Middle frontal gyrus (tissue), 1 donor: ENCODE results near the gene FOXJ2.
"Not testable (repeated sequence)": the region's sequence is repeated elsewhere in the genome, so short reads cannot be mapped to it uniquely, and the experiment has no call there.

Experiments used
- DNase-seq: peaks from one replicate; pipeline ENCODE4 v3.0.0-alpha.2; 2015; ENCODE audit warnings: low spot score; ENCODE audit errors: extremely low spot score

The FOXJ2 gene

GRCh38 chr12:8064131-8064530 lies 31.6 kb downstream of the FOXJ2 start:
- no peak for DNase-seq

- no peak for DNase-seq
Observed at GRCh38 chr12:8065991-8066594, 33.6 kb downstream of the FOXJ2 start, which contains the start of gene C3AR1. TSS of gene C3AR1 (minus strand) at chr12:8066359. CDS start at chr12:8060185, 6,174 bp downstream.

GRCh38 chr12:8069582-8069981 lies 37.1 kb downstream of the FOXJ2 start:
- DNase-seq: no peak

- DNase-seq: not testable (repeated sequence)
Observed at GRCh38 chr12:8071820-8072219, 39.3 kb downstream of the FOXJ2 start.

- DNase-seq: no peak
Observed at GRCh38 chr12:8075935-8076334, 43.4 kb downstream of the FOXJ2 start.

- DNase-seq: no peak
Observed at GRCh38 chr12:8076366-8076765, 43.9 kb downstream of the FOXJ2 start.

GRCh38 chr12:8077207-8077606 lies 44.7 kb downstream of the FOXJ2 start:
- DNase-seq: no peak

GRCh38 chr12:8078398-8078797 lies 45.9 kb downstream of the FOXJ2 start:
- no peak for DNase-seq

GRCh38 chr12:8078916-8079315 lies 46.4 kb downstream of the FOXJ2 start:
- DNase-seq: no peak

- DNase-seq: no peak
Observed at GRCh38 chr12:8080120-8080519, 47.6 kb downstream of the FOXJ2 start.

GRCh38 chr12:8081251-8081920 lies 48.9 kb downstream of the FOXJ2 start:
- no peak for DNase-seq

- no peak for DNase-seq
Observed at GRCh38 chr12:8082808-8083100, 50.2 kb downstream of the FOXJ2 start.

- DNase-seq: not testable (repeated sequence)
Observed at GRCh38 chr12:8084351-8084750, 51.8 kb downstream of the FOXJ2 start.

- DNase-seq: no peak
Observed at GRCh38 chr12:8087666-8088065, 55.1 kb downstream of the FOXJ2 start.

- no peak for DNase-seq
Observed at GRCh38 chr12:8088574-8088973, 56.1 kb downstream of the FOXJ2 start.

GRCh38 chr12:8089277-8089676 lies 56.8 kb downstream of the FOXJ2 start:
- not testable (repeated sequence) for DNase-seq

- DNase-seq: no peak
Observed at GRCh38 chr12:8089716-8090115, 57.2 kb downstream of the FOXJ2 start.

- no peak for DNase-seq
Observed at GRCh38 chr12:8093291-8093690, 60.8 kb downstream of the FOXJ2 start.

GRCh38 chr12:8096281-8096915 lies 63.9 kb downstream of the FOXJ2 start:
- no peak for DNase-seq

- no peak for DNase-seq
Observed at GRCh38 chr12:8099235-8099634, 66.7 kb downstream of the FOXJ2 start.
